Measurements from ENCODE around the gene TNNT2.

Gene TNNT2

DNA sequence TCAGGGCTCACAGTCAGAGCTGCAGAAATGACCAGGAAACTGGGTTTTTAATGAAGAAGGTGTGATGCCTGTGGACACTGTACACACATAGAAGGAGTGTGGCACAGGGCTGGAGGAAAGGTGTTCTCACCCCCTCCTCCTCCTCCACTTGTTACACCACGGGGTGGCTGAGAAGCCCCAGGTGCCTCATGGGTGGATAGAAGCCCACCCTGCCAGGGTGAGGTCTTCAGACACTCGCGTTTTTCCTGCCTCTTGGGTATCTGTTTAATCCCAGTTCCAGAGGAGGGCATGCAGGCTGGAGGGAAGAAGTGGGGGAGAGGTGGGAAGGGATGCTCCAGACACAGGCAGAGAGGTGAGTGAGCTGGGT lies 31.3 kb upstream of the TNNT2 start:
- TF ChIP-seq ZNF70 (CRISPR knock-in tag; IDR thresholded peaks at IDR 0.05) (no peak), OSR1 (CRISPR knock-in tag; IDR thresholded peaks at IDR 0.05) (no peak), CSDC2 (CRISPR knock-in tag; IDR thresholded peaks at IDR 0.05) (no peak)
- no peak for ATAC-seq

DNA sequence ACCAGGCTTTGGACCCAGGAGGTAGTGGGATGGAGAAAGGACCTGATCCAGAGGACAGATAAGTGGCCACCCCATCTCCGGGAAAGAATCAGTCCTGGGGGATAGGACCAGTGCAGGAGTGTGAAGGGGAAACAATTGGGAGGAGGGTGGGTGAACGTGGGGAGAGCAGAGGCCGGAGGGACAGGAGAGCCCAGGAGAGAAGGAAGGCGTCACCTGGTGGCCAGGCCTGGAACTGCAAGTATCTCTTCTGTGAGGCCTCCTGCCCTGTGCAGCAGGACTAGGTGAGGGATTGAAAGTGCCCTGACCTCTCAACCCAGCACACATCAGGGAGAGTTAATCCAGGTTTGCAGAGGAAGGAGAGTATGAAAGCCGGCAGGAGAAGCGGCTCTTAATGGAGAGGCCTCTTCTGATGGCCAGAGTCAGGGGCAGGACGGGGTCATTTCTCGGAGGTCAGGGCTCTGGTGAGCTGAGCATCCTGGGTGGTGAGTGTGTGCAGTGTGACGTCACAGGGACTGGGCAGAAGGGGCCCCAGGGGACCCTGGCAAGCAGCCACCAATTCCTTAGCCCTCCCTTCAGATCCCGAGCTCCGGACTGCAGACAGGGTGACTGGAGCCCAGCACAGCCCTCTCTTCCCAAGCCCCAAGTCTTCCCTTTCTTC lies 30.8 kb upstream of the TNNT2 start:
- ATAC-seq, result peak; percentile 96
- no peak for TF ChIP-seq ARNTL (CRISPR knock-in tag; IDR thresholded peaks at IDR 0.05; ENCODE audit: borderline replicate concordance, low read depth)
- TF ChIP-seq, protein P1, sequence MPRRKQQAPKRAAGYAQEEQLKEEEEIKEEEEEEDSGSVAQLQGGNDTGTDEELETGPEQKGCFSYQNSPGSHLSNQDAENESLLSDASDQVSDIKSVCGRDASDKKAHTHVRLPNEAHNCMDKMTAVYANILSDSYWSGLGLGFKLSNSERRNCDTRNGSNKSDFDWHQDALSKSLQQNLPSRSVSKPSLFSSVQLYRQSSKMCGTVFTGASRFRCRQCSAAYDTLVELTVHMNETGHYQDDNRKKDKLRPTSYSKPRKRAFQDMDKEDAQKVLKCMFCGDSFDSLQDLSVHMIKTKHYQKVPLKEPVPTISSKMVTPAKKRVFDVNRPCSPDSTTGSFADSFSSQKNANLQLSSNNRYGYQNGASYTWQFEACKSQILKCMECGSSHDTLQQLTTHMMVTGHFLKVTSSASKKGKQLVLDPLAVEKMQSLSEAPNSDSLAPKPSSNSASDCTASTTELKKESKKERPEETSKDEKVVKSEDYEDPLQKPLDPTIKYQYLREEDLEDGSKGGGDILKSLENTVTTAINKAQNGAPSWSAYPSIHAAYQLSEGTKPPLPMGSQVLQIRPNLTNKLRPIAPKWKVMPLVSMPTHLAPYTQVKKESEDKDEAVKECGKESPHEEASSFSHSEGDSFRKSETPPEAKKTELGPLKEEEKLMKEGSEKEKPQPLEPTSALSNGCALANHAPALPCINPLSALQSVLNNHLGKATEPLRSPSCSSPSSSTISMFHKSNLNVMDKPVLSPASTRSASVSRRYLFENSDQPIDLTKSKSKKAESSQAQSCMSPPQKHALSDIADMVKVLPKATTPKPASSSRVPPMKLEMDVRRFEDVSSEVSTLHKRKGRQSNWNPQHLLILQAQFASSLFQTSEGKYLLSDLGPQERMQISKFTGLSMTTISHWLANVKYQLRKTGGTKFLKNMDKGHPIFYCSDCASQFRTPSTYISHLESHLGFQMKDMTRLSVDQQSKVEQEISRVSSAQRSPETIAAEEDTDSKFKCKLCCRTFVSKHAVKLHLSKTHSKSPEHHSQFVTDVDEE (CRISPR knock-in tag; IDR thresholded peaks at IDR 0.05), result no peak
- TF ChIP-seq GLIS3 (CRISPR knock-in tag; IDR thresholded peaks at IDR 0.05), result no peak
- no peak for TF ChIP-seq TCF4 (CRISPR knock-in tag; IDR thresholded peaks at IDR 0.05; ENCODE audit: borderline replicate concordance)
- no peak for TF ChIP-seq ZNF8 (CRISPR knock-in tag; IDR thresholded peaks at IDR 0.05)
- TF ChIP-seq ISL1 (CRISPR knock-in tag; IDR thresholded peaks at IDR 0.05), result no peak
- no peak for TF ChIP-seq PPARA (CRISPR knock-in tag; IDR thresholded peaks at IDR 0.05; ENCODE audit: borderline replicate concordance)
- no peak for TF ChIP-seq OSR1 (CRISPR knock-in tag; IDR thresholded peaks at IDR 0.05)
- TF ChIP-seq SNAI2 (CRISPR knock-in tag; IDR thresholded peaks at IDR 0.05), result no peak
- TF ChIP-seq CSDC2 (CRISPR knock-in tag; IDR thresholded peaks at IDR 0.05), result no peak
- TF ChIP-seq, protein P2, sequence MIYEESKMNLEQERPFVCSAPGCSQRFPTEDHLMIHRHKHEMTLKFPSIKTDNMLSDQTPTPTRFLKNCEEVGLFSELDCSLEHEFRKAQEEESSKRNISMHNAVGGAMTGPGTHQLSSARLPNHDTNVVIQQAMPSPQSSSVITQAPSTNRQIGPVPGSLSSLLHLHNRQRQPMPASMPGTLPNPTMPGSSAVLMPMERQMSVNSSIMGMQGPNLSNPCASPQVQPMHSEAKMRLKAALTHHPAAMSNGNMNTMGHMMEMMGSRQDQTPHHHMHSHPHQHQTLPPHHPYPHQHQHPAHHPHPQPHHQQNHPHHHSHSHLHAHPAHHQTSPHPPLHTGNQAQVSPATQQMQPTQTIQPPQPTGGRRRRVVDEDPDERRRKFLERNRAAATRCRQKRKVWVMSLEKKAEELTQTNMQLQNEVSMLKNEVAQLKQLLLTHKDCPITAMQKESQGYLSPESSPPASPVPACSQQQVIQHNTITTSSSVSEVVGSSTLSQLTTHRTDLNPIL (CRISPR knock-in tag; IDR thresholded peaks at IDR 0.05; ENCODE audit: low read depth), result no peak
- no peak for TF ChIP-seq ZNF565 (CRISPR knock-in tag; conservative IDR thresholded peaks at IDR 0.05; ENCODE audit: low read depth)
- TF ChIP-seq, protein P3, sequence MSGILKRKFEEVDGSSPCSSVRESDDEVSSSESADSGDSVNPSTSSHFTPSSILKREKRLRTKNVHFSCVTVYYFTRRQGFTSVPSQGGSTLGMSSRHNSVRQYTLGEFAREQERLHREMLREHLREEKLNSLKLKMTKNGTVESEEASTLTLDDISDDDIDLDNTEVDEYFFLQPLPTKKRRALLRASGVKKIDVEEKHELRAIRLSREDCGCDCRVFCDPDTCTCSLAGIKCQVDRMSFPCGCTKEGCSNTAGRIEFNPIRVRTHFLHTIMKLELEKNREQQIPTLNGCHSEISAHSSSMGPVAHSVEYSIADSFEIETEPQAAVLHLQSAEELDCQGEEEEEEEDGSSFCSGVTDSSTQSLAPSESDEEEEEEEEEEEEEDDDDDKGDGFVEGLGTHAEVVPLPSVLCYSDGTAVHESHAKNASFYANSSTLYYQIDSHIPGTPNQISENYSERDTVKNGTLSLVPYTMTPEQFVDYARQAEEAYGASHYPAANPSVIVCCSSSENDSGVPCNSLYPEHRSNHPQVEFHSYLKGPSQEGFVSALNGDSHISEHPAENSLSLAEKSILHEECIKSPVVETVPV (CRISPR knock-in tag; IDR thresholded peaks at IDR 0.05), result no peak
- TF ChIP-seq BACH2 (CRISPR knock-in tag; IDR thresholded peaks at IDR 0.05; ENCODE audit: borderline replicate concordance), result no peak
- TF ChIP-seq RARB (CRISPR knock-in tag; IDR thresholded peaks at IDR 0.05), result no peak
- TF ChIP-seq ZFP3 (CRISPR knock-in tag; IDR thresholded peaks at IDR 0.05), result no peak

DNA sequence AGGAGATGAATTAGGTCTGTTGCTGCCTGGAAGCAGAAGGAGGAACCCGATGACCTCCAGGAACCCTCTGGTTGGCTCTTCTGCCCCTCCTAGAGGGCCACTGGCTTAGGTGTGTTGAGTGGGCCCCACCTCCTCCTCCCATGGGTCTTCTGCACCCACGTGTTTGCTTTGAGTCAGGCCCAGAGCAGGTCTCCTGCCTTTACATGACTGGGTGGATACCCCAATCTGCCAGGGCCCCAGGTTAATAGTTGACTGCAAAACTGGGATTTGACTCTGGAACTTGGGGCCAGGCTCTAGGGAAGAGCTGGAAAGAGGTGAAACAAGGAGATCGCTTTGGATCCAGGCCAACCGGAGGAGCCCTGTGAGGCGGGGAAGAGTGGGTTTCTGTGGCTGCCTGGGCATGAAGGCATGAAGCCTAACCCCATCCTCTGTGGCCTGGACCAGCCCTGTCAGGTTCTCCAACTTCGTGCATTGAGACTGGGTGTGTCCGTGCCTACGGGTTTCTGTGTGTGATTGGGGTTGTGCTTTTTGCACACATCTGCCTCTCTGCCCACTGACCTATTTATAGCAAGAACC lies 29.4 kb upstream of the TNNT2 start:
- TF ChIP-seq ISL1 (CRISPR knock-in tag; IDR thresholded peaks at IDR 0.05) (no peak), ZC3H10 (CRISPR knock-in tag; IDR thresholded peaks at IDR 0.05) (no peak), ZNF565 (CRISPR knock-in tag; conservative IDR thresholded peaks at IDR 0.05; ENCODE audit: low read depth) (no peak), ZNF8 (CRISPR knock-in tag; IDR thresholded peaks at IDR 0.05) (no peak), GLIS3 (CRISPR knock-in tag; IDR thresholded peaks at IDR 0.05) (no peak), OSR1 (CRISPR knock-in tag; IDR thresholded peaks at IDR 0.05) (no peak), TCF4 (CRISPR knock-in tag; IDR thresholded peaks at IDR 0.05; ENCODE audit: borderline replicate concordance) (no peak), TOX (CRISPR knock-in tag; IDR thresholded peaks at IDR 0.05; ENCODE audit: borderline replicate concordance) (no peak), RARB (CRISPR knock-in tag; IDR thresholded peaks at IDR 0.05) (no peak), ESRRG (CRISPR knock-in tag; IDR thresholded peaks at IDR 0.05) (no peak), CSDC2 (CRISPR knock-in tag; IDR thresholded peaks at IDR 0.05) (no peak), ZNF70 (CRISPR knock-in tag; IDR thresholded peaks at IDR 0.05) (no peak), ZFP30 (CRISPR knock-in tag; IDR thresholded peaks at IDR 0.05) (no peak)
- TF ChIP-seq, protein P4, sequence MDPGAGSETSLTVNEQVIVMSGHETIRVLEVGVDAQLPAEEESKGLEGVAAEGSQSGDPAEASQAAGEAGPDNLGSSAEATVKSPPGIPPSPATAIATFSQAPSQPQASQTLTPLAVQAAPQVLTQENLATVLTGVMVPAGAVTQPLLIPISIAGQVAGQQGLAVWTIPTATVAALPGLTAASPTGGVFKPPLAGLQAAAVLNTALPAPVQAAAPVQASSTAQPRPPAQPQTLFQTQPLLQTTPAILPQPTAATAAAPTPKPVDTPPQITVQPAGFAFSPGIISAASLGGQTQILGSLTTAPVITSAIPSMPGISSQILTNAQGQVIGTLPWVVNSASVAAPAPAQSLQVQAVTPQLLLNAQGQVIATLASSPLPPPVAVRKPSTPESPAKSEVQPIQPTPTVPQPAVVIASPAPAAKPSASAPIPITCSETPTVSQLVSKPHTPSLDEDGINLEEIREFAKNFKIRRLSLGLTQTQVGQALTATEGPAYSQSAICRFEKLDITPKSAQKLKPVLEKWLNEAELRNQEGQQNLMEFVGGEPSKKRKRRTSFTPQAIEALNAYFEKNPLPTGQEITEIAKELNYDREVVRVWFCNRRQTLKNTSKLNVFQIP (CRISPR knock-in tag; IDR thresholded peaks at IDR 0.05; ENCODE audit: borderline replicate concordance, low read depth), result no peak
- TF ChIP-seq, protein P5, sequence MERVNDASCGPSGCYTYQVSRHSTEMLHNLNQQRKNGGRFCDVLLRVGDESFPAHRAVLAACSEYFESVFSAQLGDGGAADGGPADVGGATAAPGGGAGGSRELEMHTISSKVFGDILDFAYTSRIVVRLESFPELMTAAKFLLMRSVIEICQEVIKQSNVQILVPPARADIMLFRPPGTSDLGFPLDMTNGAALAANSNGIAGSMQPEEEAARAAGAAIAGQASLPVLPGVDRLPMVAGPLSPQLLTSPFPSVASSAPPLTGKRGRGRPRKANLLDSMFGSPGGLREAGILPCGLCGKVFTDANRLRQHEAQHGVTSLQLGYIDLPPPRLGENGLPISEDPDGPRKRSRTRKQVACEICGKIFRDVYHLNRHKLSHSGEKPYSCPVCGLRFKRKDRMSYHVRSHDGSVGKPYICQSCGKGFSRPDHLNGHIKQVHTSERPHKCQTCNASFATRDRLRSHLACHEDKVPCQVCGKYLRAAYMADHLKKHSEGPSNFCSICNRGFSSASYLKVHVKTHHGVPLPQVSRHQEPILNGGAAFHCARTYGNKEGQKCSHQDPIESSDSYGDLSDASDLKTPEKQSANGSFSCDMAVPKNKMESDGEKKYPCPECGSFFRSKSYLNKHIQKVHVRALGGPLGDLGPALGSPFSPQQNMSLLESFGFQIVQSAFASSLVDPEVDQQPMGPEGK (CRISPR knock-in tag; IDR thresholded peaks at IDR 0.05; ENCODE audit: borderline replicate concordance), result no peak
- ATAC-seq, result no peak
